Fibroblast of villous mesenchyme (primary cell): ENCODE results near the gene MAPK10. TPM values are rescaled to one million over a fixed set of nuclear protein-coding genes. Genes with fewer than 3 reads are reported as not detected.
A peak's percentile ranks its signal among the peaks of the same experiment; 100 is the strongest.

Experiments
- DNase-seq: peaks from one replicate; pipeline ENCODE4 v3.0.0-alpha.2; 2010; ENCODE audit warnings: low read depth
- H3K4me3 ChIP-seq: 2 replicates; pipeline ENCODE4 v1.5.1; 2011; ENCODE audit warnings: low read depth, mild to moderate bottlenecking, low read length
- total RNA-seq: library from RNA; depleted of rRNA; stranded (reverse); fragments of >200 nt; gene quantifications from 2 replicates; pipeline ENCODE4 v1.2.3, GENCODE V29; 2012
- TF ChIP-seq, protein P1 (sequence below): IDR thresholded peaks from 2 replicates; pipeline ENCODE4 v1.5.1; 2012; ENCODE audit warnings: low read depth, mild to moderate bottlenecking, low read length; ENCODE audit not compliant: insufficient read depth

The MAPK10 gene
- total RNA-seq, 1 donor: 12.1 TPM

DNA sequence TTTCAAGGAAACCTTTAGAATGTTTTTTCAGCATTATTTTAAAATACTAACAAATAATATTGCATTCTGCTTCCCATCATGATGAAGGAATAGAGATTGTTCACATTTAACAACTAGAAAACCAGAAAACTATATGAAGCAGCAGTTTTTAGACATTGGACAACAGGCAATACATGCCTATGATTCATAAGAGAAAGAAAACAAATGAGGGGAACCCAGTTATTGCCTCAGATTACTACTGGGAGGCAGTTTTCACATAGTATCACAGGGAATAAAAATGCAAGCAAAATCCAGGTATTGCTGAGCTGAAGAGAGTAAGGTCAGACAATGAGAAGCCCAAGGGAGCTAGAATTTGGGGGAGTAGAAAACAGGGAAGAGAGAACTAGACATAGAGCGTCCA is 373.6 kb downstream of the MAPK10 start:
- TF ChIP-seq, protein P1, sequence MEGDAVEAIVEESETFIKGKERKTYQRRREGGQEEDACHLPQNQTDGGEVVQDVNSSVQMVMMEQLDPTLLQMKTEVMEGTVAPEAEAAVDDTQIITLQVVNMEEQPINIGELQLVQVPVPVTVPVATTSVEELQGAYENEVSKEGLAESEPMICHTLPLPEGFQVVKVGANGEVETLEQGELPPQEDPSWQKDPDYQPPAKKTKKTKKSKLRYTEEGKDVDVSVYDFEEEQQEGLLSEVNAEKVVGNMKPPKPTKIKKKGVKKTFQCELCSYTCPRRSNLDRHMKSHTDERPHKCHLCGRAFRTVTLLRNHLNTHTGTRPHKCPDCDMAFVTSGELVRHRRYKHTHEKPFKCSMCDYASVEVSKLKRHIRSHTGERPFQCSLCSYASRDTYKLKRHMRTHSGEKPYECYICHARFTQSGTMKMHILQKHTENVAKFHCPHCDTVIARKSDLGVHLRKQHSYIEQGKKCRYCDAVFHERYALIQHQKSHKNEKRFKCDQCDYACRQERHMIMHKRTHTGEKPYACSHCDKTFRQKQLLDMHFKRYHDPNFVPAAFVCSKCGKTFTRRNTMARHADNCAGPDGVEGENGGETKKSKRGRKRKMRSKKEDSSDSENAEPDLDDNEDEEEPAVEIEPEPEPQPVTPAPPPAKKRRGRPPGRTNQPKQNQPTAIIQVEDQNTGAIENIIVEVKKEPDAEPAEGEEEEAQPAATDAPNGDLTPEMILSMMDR: no peak
- no peak overlapping the region for H3K4me3 ChIP-seq
- DNase-seq: no peak

DNA sequence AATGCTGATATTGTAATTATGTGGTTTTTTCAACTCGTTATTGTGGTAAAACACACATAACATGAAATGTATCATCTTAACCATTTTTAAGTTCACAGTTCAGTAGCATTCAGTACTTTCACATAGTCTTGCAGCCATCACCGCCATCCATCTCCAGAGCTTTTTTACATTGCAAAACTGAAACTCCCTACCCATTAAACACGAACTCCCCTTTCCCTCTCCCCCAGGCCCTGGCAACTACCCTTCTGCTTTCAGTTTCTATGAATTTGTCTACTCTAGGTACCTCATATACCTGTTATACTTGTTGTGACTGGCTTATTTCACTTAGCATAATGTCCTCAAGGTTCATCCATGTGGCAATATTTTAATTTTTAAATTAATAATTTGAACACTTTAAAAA is 380.6 kb downstream of the MAPK10 start:
- TF ChIP-seq, protein P1: no peak
- H3K4me3 ChIP-seq: no peak overlapping the region
- no peak for DNase-seq

DNA sequence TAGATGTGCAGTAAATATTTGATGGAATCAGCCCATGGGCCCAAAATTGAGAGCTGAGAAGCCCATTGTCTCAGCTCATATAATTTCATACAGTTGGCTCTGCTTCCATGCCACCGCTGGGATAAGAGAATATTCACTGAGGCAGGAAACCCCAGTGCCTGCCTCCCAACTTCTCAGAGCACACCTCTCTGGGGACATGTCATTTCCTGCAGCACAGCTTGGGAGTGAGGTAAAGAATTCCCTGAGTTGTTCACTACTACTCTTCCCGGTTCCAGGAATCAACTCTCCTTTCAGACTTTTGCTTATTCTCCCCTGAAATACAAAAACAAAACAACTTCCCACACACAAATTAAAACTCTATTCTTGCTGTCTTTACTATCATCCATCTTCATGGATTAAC is 389.3 kb downstream of the MAPK10 start:
- DNase-seq: no peak
- H3K4me3 ChIP-seq: no peak overlapping the region
- TF ChIP-seq, protein P1: no peak

DNA sequence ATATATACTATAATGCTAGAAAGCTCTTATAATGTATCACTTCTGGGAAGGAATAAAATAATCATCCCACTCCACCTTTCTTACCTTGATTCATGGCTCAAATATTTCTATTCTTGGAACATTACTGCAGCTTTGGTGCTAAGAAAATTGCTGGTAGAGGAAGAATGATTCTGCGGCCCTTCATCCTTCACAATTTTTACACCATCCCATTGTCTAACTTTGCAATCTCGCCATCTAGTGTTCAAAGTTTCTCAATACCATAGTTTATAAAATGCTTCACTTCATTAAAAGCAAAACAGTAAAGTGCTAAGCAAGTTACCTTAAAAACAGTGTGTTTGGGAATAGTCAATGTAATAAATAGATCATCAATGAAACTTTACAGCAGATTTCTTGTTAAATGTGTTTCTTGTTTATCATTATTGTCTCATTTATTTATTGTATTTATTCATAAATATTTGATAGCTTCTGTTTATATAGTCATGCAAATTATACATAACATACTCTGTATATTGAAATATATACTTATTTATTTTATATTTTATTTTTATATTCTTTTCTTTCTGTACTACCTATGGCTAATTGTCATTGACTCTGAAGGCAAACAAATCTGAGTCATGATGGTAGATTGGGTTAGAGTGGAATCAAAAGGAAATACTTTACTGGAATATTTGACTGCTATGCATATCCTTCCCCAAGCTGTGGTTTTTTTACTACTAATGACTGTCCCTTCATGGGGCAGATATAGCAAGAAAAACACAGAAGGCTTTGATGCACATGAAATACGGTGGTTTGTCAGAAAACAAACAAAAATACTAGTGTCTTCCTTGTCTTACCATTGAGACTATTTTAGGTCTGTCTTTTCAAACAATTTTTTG is 390.7 kb downstream of the MAPK10 start:
- peak; percentile 68 for DNase-seq
- H3K4me3 ChIP-seq: no peak overlapping the region
- TF ChIP-seq, protein P1: peak; percentile 54

DNA sequence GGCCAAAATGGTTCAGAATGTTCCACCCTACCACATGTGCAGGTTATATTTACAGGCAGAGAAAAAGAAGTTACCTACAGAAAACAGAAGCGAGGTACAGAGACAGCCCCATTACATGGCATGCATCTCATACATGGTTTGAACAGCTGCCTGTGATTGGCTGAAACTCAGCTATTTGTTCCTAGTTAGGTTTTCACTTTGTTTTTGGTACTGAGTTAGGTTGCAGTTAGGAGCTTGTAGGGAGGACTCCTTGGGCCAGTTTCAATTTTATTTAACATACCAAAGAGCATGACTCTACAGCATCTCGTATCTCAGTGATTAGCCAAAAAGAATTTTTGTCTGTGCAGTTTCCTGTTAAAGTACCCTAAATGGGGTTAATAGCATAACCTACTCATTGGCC is 392.0 kb downstream of the MAPK10 start:
- DNase-seq: peak; percentile 34
- TF ChIP-seq, protein P1: no peak
- no peak overlapping the region for H3K4me3 ChIP-seq

DNA sequence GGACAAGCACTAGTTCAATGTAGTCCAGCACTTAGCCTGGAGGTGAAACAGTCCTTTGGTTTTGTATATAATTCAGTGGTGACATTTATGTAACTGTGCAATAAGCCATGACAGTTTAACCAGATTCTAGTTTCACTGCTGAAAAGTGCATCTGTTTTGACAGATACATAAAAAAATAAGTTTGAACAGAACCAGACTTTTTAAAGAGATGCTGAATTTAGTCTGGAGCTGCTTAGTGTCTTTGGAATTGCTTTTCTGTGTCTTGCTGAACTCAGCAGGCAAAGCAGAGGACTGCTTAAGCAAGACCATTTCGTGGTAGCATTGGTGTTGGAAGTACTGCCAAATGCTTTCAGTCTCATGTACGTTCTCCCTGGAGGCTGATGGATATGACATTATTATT is 393.5 kb downstream of the MAPK10 start:
- TF ChIP-seq, protein P1: no peak
- peak; percentile 89 for DNase-seq

More for the DNA sequence above, 393.5 kb downstream of the MAPK10 start:
- no peak overlapping the region for H3K4me3 ChIP-seq
